Measurements from ENCODE around the gene PSMD1.
"Not testable (repeated sequence)": the region's sequence is repeated elsewhere in the genome, so short reads cannot be mapped to it uniquely, and the experiment has no call there.

Gene PSMD1

DNA sequence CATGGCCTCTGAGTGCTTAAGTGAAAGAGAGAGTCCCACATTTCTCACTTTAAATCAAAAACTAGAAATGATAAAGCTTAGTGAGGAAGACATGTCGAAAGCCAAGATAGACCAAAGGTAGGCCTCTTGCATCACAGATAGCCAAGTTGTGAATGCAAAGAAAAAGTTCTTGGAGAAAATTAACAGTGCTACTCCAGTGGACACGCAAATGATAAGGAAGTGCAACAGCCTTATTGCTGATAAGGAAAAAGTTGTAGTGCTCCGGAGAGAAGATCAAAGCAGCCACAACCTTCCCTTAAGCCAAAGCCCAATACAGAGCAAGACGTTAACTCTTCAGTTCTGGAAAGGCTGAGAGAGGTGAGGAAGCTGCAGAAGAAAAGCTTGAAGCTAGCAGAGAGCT, 32.1 kb downstream of the PSMD1 start:
- Histone ChIP-seq H3K27me3 (ENCODE audit: control insufficient read depth, insufficient read depth, low read length, poor library complexity, severe bottlenecking) (no peaks in the 10 kb centered on the region), H3K27ac (ENCODE audit: insufficient read depth, low read depth, low read length, poor library complexity, severe bottlenecking) (no peak overlapping the region), H3K4me1 (ENCODE audit: control insufficient read depth, insufficient read depth, low read length) (no peaks in the 10 kb centered on the region), H3K36me3 (ENCODE audit: control insufficient read depth, insufficient read depth, low read length) (peaks cover 24% of the 10 kb centered on the region), H3K4me3 (ENCODE audit: insufficient read depth, low read depth, low read length) (no peak overlapping the region), H3K9me3 (ENCODE audit: control insufficient read depth, low read length) (no peaks in the 10 kb centered on the region)
- WGBS, 2 experiments = 92 to 97% methylated on average over 4 of the region's 4 CpGs

DNA sequence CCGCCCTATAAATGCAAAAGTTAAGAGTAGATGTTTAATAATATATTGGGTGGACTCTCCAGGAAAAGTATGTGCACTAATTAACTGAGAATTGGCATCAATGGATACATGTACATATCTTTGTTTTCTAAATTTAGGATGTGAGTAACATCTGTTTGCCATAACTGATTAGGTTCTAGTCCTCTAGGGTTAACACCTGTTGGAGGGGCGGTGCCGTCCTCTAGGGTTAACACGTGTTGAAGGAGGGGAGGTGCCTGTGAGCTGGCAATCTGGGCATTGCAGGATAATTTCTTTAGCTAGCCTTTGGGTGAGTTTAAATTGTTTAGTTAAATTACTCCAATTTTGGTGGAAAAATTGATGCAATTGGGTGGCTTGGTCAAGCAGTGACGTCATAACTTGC, 37.3 kb downstream of the PSMD1 start:
- no peaks in the 10 kb centered on the region for H3K27me3 ChIP-seq (ENCODE audit: control insufficient read depth, insufficient read depth, low read length, poor library complexity, severe bottlenecking)
- no peak overlapping the region for H3K4me3 ChIP-seq (ENCODE audit: insufficient read depth, low read depth, low read length)
- no peak overlapping the region for H3K27ac ChIP-seq (ENCODE audit: insufficient read depth, low read depth, low read length, poor library complexity, severe bottlenecking)
- peaks cover 5% of the 10 kb centered on the region for H3K36me3 ChIP-seq (ENCODE audit: control insufficient read depth, insufficient read depth, low read length)
- whole genome bisulfite sequencing, 2 experiments = 92 to 95% methylated on average over 5 of the region's 5 CpGs
- no peaks in the 10 kb centered on the region for H3K9me3 ChIP-seq (ENCODE audit: control insufficient read depth, low read length)
- H3K4me1 ChIP-seq (ENCODE audit: control insufficient read depth, insufficient read depth, low read length) = no peaks in the 10 kb centered on the region

DNA sequence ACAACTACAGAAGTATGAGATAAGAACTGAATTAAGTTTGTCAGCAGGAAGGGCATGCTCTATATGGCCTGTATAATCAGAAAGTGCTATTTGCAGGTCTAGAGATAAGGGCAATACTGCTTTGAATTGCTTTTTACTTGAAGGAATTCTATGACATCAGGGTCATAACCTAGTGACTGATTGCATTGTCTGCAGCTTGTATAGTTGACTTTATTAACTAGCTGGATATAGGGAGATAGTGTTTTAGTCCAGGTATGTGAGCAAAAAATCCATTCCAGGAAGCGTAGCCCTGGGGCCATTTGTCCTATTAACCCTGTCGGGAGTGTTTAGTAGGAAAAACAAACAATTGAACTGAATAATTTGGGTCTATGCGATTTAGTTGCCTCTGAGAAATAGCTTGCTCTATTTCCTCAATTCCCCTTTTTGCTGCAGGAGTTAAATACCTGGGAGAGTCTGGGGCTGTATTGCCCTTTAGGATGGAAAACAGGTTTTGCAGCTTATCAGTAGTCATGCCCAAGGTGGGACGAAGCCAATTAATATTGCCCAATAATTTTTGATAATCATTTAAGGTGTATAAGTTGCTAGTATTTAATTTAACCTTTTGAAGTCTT, 38.2 kb downstream of the PSMD1 start:
- Histone ChIP-seq H3K9me3 (ENCODE audit: control insufficient read depth, low read length) (no peaks in the 10 kb centered on the region), H3K36me3 (ENCODE audit: control insufficient read depth, insufficient read depth, low read length) (peaks cover 10% of the 10 kb centered on the region), H3K4me3 (ENCODE audit: insufficient read depth, low read depth, low read length) (no peak overlapping the region), H3K27me3 (ENCODE audit: control insufficient read depth, insufficient read depth, low read length, poor library complexity, severe bottlenecking) (no peaks in the 10 kb centered on the region), H3K27ac (ENCODE audit: insufficient read depth, low read depth, low read length, poor library complexity, severe bottlenecking) (no peak overlapping the region), H3K4me1 (ENCODE audit: control insufficient read depth, insufficient read depth, low read length) (no peaks in the 10 kb centered on the region)
- WGBS, 2 experiments = 95 to 98% methylated on average over 3 to 4 of the region's 4 CpGs

DNA sequence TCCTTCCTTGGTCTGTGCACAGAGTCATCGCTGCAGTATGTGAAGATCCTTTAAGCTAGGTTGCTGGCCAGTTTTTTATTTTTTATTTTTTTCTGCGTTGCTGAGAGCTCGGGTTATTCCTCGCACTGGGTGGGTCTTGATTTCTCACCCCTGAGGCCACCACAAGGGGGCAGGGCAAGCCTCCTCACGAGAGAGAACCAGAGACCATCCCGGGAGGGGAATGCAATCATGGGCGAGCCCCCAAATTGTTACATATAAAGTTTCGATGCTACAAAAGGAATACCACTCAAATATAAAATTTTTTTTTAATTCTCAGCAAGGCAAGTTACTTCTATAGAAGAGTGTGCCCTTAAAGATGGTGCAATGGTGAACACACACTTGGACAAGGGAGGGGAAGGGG, 43.3 kb downstream of the PSMD1 start:
- H3K27me3 ChIP-seq (ENCODE audit: control insufficient read depth, insufficient read depth, low read length, poor library complexity, severe bottlenecking) = no peaks in the 10 kb centered on the region
- 92 to 93% methylated on average over 6 to 8 of the region's 8 CpGs for WGBS, 2 experiments
- no peaks in the 10 kb centered on the region for H3K9me3 ChIP-seq (ENCODE audit: control insufficient read depth, low read length)
- H3K36me3 ChIP-seq (ENCODE audit: control insufficient read depth, insufficient read depth, low read length) = peaks cover 18% of the 10 kb centered on the region
- no peaks in the 10 kb centered on the region for H3K4me1 ChIP-seq (ENCODE audit: control insufficient read depth, insufficient read depth, low read length)
- H3K27ac ChIP-seq (ENCODE audit: insufficient read depth, low read depth, low read length, poor library complexity, severe bottlenecking) = no peak overlapping the region
- no peak overlapping the region for H3K4me3 ChIP-seq (ENCODE audit: insufficient read depth, low read depth, low read length)

DNA sequence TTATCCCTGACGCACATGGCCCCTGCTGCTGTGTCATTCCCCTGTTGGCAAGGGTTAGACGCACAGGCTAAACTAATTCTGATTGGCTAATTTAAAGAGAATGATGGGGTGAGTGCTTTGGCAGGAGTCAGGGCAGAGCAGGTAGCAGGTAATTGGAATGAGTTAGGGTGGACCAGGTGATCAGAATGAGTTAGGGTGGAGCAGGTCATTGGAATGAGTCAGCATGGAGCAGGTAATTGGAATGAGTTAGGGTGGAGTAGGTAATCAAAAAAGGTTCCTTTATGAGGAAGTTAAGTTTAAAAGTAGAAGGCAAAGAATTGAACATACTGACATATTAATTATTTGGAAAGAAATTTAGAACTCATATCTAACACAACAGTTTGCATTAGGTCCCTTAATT, 43.7 kb downstream of the PSMD1 start:
- H3K27me3 ChIP-seq (ENCODE audit: control insufficient read depth, insufficient read depth, low read length, poor library complexity, severe bottlenecking); H3K4me3 ChIP-seq (ENCODE audit: insufficient read depth, low read depth, low read length); H3K27ac ChIP-seq (ENCODE audit: insufficient read depth, low read depth, low read length, poor library complexity, severe bottlenecking); H3K4me1 ChIP-seq (ENCODE audit: control insufficient read depth, insufficient read depth, low read length); H3K9me3 ChIP-seq (ENCODE audit: control insufficient read depth, low read length): not testable (repeated sequence)
- WGBS, 2 experiments = 93 to 100% methylated on average over 2 of the region's 2 CpGs
- H3K36me3 ChIP-seq (ENCODE audit: control insufficient read depth, insufficient read depth, low read length) = peaks cover 15% of the 10 kb centered on the region

DNA sequence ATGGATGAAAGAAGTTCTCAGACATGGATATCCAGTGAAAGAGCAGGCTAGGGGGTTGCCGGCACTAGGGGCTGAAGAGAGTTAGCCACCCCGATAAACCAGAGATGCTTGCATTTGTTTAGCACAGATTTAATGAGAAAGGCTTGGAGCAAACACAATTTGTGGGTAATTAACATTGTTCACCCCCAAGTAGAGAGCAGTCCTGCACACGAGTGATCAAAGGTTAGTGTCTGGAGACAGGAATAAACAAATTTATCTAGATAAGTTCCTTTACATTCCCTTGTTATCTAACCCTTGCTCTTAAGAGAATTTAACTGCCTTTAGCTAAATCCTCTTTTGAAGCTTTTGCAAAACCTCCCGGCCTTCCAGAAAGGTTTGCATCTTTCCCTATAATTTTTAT, 44.3 kb downstream of the PSMD1 start:
- WGBS, 2 experiments = 90 to 94% methylated on average over 4 of the region's 4 CpGs
- Histone ChIP-seq H3K4me3 (ENCODE audit: insufficient read depth, low read depth, low read length) (no peak overlapping the region), H3K9me3 (ENCODE audit: control insufficient read depth, low read length) (no peaks in the 10 kb centered on the region), H3K36me3 (ENCODE audit: control insufficient read depth, insufficient read depth, low read length) (peaks cover 15% of the 10 kb centered on the region), H3K4me1 (ENCODE audit: control insufficient read depth, insufficient read depth, low read length) (no peaks in the 10 kb centered on the region), H3K27me3 (ENCODE audit: control insufficient read depth, insufficient read depth, low read length, poor library complexity, severe bottlenecking) (no peaks in the 10 kb centered on the region), H3K27ac (ENCODE audit: insufficient read depth, low read depth, low read length, poor library complexity, severe bottlenecking) (no peak overlapping the region)

DNA sequence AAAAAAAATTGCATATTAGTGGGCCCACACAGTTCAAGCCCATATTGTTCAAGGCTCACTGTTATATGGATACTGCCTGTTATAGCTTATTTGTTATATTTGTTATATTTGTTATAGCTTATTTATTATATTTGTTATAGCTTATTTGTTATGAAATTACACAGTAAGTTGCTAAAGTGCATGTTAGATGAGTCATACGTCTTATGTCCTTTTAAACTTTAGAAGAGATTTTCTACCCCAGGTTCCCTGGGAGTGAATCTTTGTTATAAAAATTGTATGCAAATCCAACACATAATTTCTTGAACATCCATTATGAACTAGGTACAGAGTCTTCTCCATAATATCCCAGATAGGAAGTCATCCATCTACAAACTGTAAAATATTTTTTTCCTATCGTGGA, 46.1 kb downstream of the PSMD1 start:
- no peak overlapping the region for H3K4me3 ChIP-seq (ENCODE audit: insufficient read depth, low read depth, low read length)
- 96 to 100% methylated on average over 1 to 2 of the region's 2 CpGs for WGBS, 2 experiments
- H3K9me3 ChIP-seq (ENCODE audit: control insufficient read depth, low read length) = no peaks in the 10 kb centered on the region
- H3K27ac ChIP-seq (ENCODE audit: insufficient read depth, low read depth, low read length, poor library complexity, severe bottlenecking) = no peak overlapping the region
- no peaks in the 10 kb centered on the region for H3K27me3 ChIP-seq (ENCODE audit: control insufficient read depth, insufficient read depth, low read length, poor library complexity, severe bottlenecking)
- H3K36me3 ChIP-seq (ENCODE audit: control insufficient read depth, insufficient read depth, low read length) = peaks cover 15% of the 10 kb centered on the region
- no peaks in the 10 kb centered on the region for H3K4me1 ChIP-seq (ENCODE audit: control insufficient read depth, insufficient read depth, low read length)

DNA sequence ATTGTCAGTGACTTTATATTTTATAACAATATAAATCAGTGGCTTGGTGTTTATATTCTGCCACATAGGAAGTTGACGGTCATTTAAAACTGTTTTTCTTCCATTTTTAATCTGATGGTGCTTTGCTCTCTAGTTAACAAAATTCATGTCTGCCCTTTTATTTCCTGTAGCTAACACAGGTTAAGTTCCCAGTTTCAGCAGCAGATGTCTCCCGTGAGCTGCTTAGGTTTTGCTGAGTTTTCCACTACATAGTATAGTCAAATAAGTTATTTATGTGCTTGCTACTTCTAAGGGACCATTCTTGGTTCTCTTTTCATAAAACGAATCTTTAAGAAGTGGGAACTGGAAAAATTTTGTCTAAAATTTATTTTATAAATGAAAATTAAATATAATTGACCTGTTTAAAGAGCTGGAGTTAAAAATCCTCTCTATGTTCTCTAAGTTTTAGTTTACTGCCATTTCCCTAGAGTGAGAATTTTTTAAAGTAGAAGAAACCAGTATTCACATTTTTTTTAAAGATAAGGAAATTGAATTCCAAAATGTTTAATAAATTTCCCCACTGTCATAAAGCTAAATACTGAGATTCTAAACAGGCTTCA, 47.5 kb downstream of the PSMD1 start:
- peaks cover 19% of the 10 kb centered on the region for H3K36me3 ChIP-seq (ENCODE audit: control insufficient read depth, insufficient read depth, low read length)
- H3K9me3 ChIP-seq (ENCODE audit: control insufficient read depth, low read length) = no peaks in the 10 kb centered on the region
- no peaks in the 10 kb centered on the region for H3K27me3 ChIP-seq (ENCODE audit: control insufficient read depth, insufficient read depth, low read length, poor library complexity, severe bottlenecking)
- H3K27ac ChIP-seq (ENCODE audit: insufficient read depth, low read depth, low read length, poor library complexity, severe bottlenecking) = no peak overlapping the region
- H3K4me3 ChIP-seq (ENCODE audit: insufficient read depth, low read depth, low read length) = no peak overlapping the region
- 58 to 70% methylated on average over 1 to 2 of the region's 3 CpGs for WGBS, 2 experiments
- no peaks in the 10 kb centered on the region for H3K4me1 ChIP-seq (ENCODE audit: control insufficient read depth, insufficient read depth, low read length)

DNA sequence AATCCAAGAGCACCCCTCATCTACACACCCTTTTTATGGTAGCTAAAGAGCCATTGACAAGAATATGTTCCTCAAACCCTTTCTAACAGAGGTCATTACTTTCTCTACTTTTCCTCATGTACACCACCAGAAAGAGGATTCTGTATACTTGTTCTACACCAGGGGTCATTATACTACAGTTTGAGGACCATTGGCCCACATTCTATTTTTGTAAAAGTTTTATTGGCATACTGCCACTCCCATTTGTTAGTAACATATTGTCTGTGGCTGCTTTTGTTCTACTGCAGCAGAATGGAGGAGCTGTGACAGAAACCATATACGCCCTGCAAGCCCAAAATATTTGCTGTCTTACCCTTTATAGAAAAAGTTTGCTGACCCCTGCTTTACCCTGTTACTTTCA, 53.9 kb downstream of the PSMD1 start:
- Histone ChIP-seq H3K4me1 (ENCODE audit: control insufficient read depth, insufficient read depth, low read length) (no peaks in the 10 kb centered on the region), H3K4me3 (ENCODE audit: insufficient read depth, low read depth, low read length) (no peak overlapping the region), H3K9me3 (ENCODE audit: control insufficient read depth, low read length) (no peaks in the 10 kb centered on the region), H3K27me3 (ENCODE audit: control insufficient read depth, insufficient read depth, low read length, poor library complexity, severe bottlenecking) (no peaks in the 10 kb centered on the region), H3K36me3 (ENCODE audit: control insufficient read depth, insufficient read depth, low read length) (peaks cover 4% of the 10 kb centered on the region), H3K27ac (ENCODE audit: insufficient read depth, low read depth, low read length, poor library complexity, severe bottlenecking) (no peak overlapping the region)
- 85 to 91% methylated on average over 1 of the region's 1 CpG for WGBS, 2 experiments

DNA sequence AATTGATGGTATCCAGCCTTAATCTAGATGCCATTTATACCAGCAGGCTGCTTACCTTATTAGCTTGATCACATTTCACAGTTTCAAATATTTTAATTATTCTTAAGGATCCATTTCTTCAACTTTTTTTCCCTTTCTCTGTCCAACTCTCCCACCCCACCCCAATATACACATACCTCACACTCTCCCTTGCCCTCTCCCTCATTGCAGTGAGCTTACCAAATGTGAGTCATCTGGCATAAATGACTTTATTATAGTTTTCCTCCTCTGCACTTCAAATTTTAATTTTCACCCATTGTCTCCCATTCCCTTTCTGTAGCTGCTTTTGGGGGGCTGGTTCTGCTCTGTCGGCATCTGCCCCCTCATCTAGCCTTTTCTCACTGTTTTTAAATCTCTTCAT, 55.3 kb downstream of the PSMD1 start:
- no peaks in the 10 kb centered on the region for H3K9me3 ChIP-seq (ENCODE audit: control insufficient read depth, low read length)
- no peaks in the 10 kb centered on the region for H3K4me1 ChIP-seq (ENCODE audit: control insufficient read depth, insufficient read depth, low read length)
- H3K27me3 ChIP-seq (ENCODE audit: control insufficient read depth, insufficient read depth, low read length, poor library complexity, severe bottlenecking) = no peaks in the 10 kb centered on the region
- peaks cover 4% of the 10 kb centered on the region for H3K36me3 ChIP-seq (ENCODE audit: control insufficient read depth, insufficient read depth, low read length)
- no peak overlapping the region for H3K4me3 ChIP-seq (ENCODE audit: insufficient read depth, low read depth, low read length)
- H3K27ac ChIP-seq (ENCODE audit: insufficient read depth, low read depth, low read length, poor library complexity, severe bottlenecking) = no peak overlapping the region
- 91 to 97% methylated on average over 1 of the region's 1 CpG for WGBS, 2 experiments
